GM12878 (cell line): ENCODE results near the gene PCSK6. TPM values are rescaled to one million over a fixed set of nuclear protein-coding genes. Genes with fewer than 3 reads are reported as not detected.

ENCODE experiments used
- ATAC-seq: fragments of 200-7000 bp; cut with Tn5 transposase; 3 replicates; pipeline ENCODE4 v1.9.1; 2020; ENCODE audit warnings: mild to moderate bottlenecking, moderate library complexity
- BruUV-seq: library from RNA; stranded (reverse); fragments of 400-500 nt; replicated peaks from 2 replicates; lab custom pipeline; 2021; lab: Mats Ljungman, UMichigan
- CTCF ChIA-PET: fragments of 300-600 bp; sonication (Branson Sonifier 250); formaldehyde crosslinking; extraction: SDS; loops from one replicate; lab custom pipeline; 2021; ENCODE audit warnings: inconsistent platforms; lab: Yijun Ruan, JAX
- POLR2A ChIA-PET: fragments of 350-600 bp; formaldehyde crosslinking; extraction: SDS; loops from one replicate; lab custom pipeline; 2021; ENCODE audit warnings: inconsistent platforms; lab: Charles Lee
- RAD21 ChIA-PET: fragments of 300-600 bp; sonication (Branson Sonifier 250); formaldehyde crosslinking; loops from one replicate; lab custom pipeline; 2023; ENCODE audit warnings: antibody characterized with exemption; ENCODE audit not compliant: unreplicated experiment; lab: Charles Lee
- SMC1A ChIA-PET: fragments of 300-600 bp; sonication (Branson Sonifier 250); formaldehyde crosslinking; loops from one replicate; lab custom pipeline; 2023; ENCODE audit not compliant: unreplicated experiment, uncharacterized antibody; lab: Charles Lee
- DNase-seq: peaks from one replicate; pipeline ENCODE4 v3.0.0-alpha.2; 2011; ENCODE audit warnings: low read depth, low spot score
- FAIRE-seq: peaks from 3 replicates; lab custom pipeline; 2011; peaks lifted over from hg19 to GRCh38; lab: Jason Lieb, UNC
- H2AFZ ChIP-seq: 2 replicates; pipeline ENCODE4 v1.6.0; 2011; ENCODE audit warnings: low read depth, low read length, control low read depth; ENCODE audit not compliant: control insufficient read depth
- H3K27ac ChIP-seq: 2 replicates; pipeline ENCODE4 v1.5.1; 2011; ENCODE audit warnings: control low read depth; ENCODE audit not compliant: control insufficient read depth, insufficient read depth
- H3K27me3 ChIP-seq, 2 experiments: replicated peaks in 1 of 2; 2 replicates each; pipeline versions ENCODE4 v1.6.0 to v1.6.1; 2011; ENCODE audit warnings: low read length in 1 of 2; ENCODE audit not compliant: control insufficient read depth in 2 of 2, insufficient read depth in 2 of 2
- H3K36me3 ChIP-seq, 2 experiments: 2 replicates each; pipeline ENCODE4 v1.5.1; 2011; ENCODE audit warnings: low read length in 1 of 2; ENCODE audit not compliant: control insufficient read depth in 2 of 2, insufficient read depth in 2 of 2
- H3K4me1 ChIP-seq: 2 replicates; pipeline ENCODE4 v1.6.1; 2011; ENCODE audit warnings: mild to moderate bottlenecking, low read length, moderate library complexity, mixed read lengths; ENCODE audit not compliant: control insufficient read depth, insufficient read depth
- H3K4me2 ChIP-seq: 2 replicates; pipeline ENCODE4 v1.6.0; 2011; ENCODE audit warnings: control low read depth; ENCODE audit not compliant: control insufficient read depth, insufficient read depth
- H3K4me3 ChIP-seq: fragments of 200-600 bp; sonication (generic); 2 replicates; pipeline ENCODE4 v1.5.1; 2016
- H3K79me2 ChIP-seq: 2 replicates; pipeline ENCODE4 v1.6.0; 2011; ENCODE audit warnings: low read length; ENCODE audit not compliant: control insufficient read depth, insufficient read depth
- H3K9ac ChIP-seq: 2 replicates; pipeline ENCODE4 v1.8.0; 2011; ENCODE audit warnings: low read length, control low read depth, mixed read lengths; ENCODE audit not compliant: control insufficient read depth, insufficient read depth
- H3K9me3 ChIP-seq: replicated peaks from 3 replicates; pipeline ENCODE4 v1.5.1; 2011; ENCODE audit warnings: mild to moderate bottlenecking, low read length; ENCODE audit not compliant: control insufficient read depth, insufficient read depth
- H4K20me1 ChIP-seq: 2 replicates; pipeline ENCODE4 v1.6.0; 2011; ENCODE audit not compliant: control insufficient read depth, insufficient read depth
- BMI1 ChIP-seq: fragments of 450-650 bp; IDR thresholded peaks from 2 replicates; pipeline ENCODE4 v1.6.1; 2016; ENCODE audit warnings: mild to moderate bottlenecking, moderate library complexity, borderline replicate concordance
- HDGF ChIP-seq: fragments of 450-650 bp; IDR thresholded peaks from 2 replicates; pipeline ENCODE4 v1.6.1; 2016; ENCODE audit warnings: antibody characterized with exemption
- MTA2 ChIP-seq: fragments of 450-650 bp; IDR thresholded peaks from 2 replicates; pipeline ENCODE4 v1.6.1; 2016; ENCODE audit warnings: low read depth, mild to moderate bottlenecking, moderate library complexity
- SUPT20H ChIP-seq: IDR thresholded peaks from 2 replicates; pipeline ENCODE4 v1.6.1; 2011; ENCODE audit warnings: low read depth, mild to moderate bottlenecking, low read length, moderate library complexity, borderline replicate concordance; ENCODE audit not compliant: control insufficient read depth
- YBX1 ChIP-seq: fragments of 450-650 bp; IDR thresholded peaks from 2 replicates; pipeline ENCODE4 v1.6.1; 2016; ENCODE audit warnings: antibody characterized with exemption
- ZNF217 ChIP-seq: fragments of 450-650 bp; IDR thresholded peaks from 2 replicates; pipeline ENCODE4 v1.6.1; 2017; ENCODE audit warnings: antibody characterized with exemption, mild to moderate bottlenecking
- WGBS: methylation state at CpG from one replicate; pipeline ENCODE4 v1.1.6; 2016; ENCODE audit warnings: low lambda C conversion rate; ENCODE audit not compliant: insufficient replicate concordance, insufficient coverage; ENCODE audit errors: missing lambda C conversion rate; 5-methylcytosine and 5-hydroxymethylcytosine counted together
- in situ Hi-C: fragments of 300-500 bp; cut with MboI; formaldehyde crosslinking; loops from 9 replicates; pipeline ENCODE4 v1.14.3; 2018; ENCODE audit warnings: mixed read lengths
- intact Hi-C: fragments of 100-400 bp; cut with micrococcal nuclease; formaldehyde crosslinking; loops from one replicate; pipeline ENCODE4 v1.14.2; 2022; ENCODE audit not compliant: unreplicated experiment
- polyA plus RNA-seq, 11 experiments: library from polyadenylated mRNA; depleted of rRNA in 4 of 11; unstranded in 6 of 11; stranded (reverse) in 5 of 11; fragments of >200 nt; fragmentation: Nextera tagmentation in 4 of 11; fragmentation: Illumina TruSeq in 1 of 11; extraction: Ambion mirVana in 4 of 11; extraction: Trizol in 1 of 11; gene quantifications; 1 replicate in 1 of 11; 2 replicates in 10 of 11; pipeline versions ENCODE4 v1.2.1 to v1.2.3, GENCODE V29; 2011 to 2016; ENCODE audit warnings: inconsistent platforms in 2 of 11, missing spikeins in 2 of 11, low read depth in 1 of 11
- total RNA-seq, 4 experiments: library from RNA; depleted of rRNA in 3 of 4; stranded (reverse); fragments of >200 nt in 3 of 4; fragmentation: Illumina TruSeq in 1 of 4; extraction: Trizol in 1 of 4; gene quantifications; 2 replicates each; pipeline versions ENCODE4 v1.2.1 to v1.2.3, GENCODE V29; 2013 to 2021

The PCSK6 gene
- total and polyA plus RNA-seq, 10 of the 15 experiments (the other 5 are each of a cell fraction or from before 2014, with no cell fraction given), result 0.19 to 0.67 (median 0.25) TPM; not detected in 4

GRCh38 chr15:101296418-101297405 is 192.8 kb downstream of the PCSK6 start:
- no peaks in the 10 kb centered on the region for H3K9me3 ChIP-seq
- no peak for ATAC-seq
- H3K36me3 ChIP-seq, result peaks cover 0 to 2% of the 10 kb centered on the region in 2 experiments; a peak in 1 of 4 replicates
- no peaks in the 10 kb centered on the region for H4K20me1 ChIP-seq
- no peak for FAIRE-seq
- H3K4me2 ChIP-seq, result peak overlapping the region; percentile 96
- peaks cover 40% of the 10 kb centered on the region for H3K79me2 ChIP-seq
- intact Hi-C loops (no loop called here), in situ Hi-C loops (no loop called here)
- 85% methylated on average over 8 of the region's 9 CpGs for WGBS
- ChIA-PET SMC1A (interaction anchor here (0.8 to 3.6 kb wide), 2 partner anchors 38 to 345 kb away, joined by 3 to 30 read pairs; no protein-coding TSS in a partner anchor), POLR2A (interaction anchor here (0.7 to 3.9 kb wide), 2 partner anchors 21 to 46 kb away, joined by 8 to 21 read pairs; no protein-coding TSS in a partner anchor), RAD21 (interaction anchor here (1.0 to 5.6 kb wide), 2 partner anchors 38 to 345 kb away, joined by 4 to 23 read pairs; no protein-coding TSS in a partner anchor), CTCF (interaction anchor here (0.6 to 8.5 kb wide), 10 partner anchors 12 to 358 kb away, joined by 3 to 93 read pairs (median 5); no protein-coding TSS in a partner anchor)
- TF ChIP-seq HDGF, result no peak
- no peak for TF ChIP-seq SUPT20H
- TF ChIP-seq YBX1, result no peak
- TF ChIP-seq ZNF217, result no peak
- no peak for TF ChIP-seq BMI1
- TF ChIP-seq MTA2, result no peak
- H3K4me1 ChIP-seq, result peaks cover 8% of the 10 kb centered on the region
- H2AFZ ChIP-seq, result no peak overlapping the region; the same call in 1 of the 2 replicates
- peak overlapping the region; percentile 87; the same call in 1 of the 2 replicates for H3K4me3 ChIP-seq
- BruUV-seq, result no TSS peak
- no peak for DNase-seq
- H3K9ac ChIP-seq, result no peak overlapping the region
- H3K27me3 ChIP-seq, result no peaks in the 10 kb centered on the region
- H3K27ac ChIP-seq, result no peak overlapping the region
